K562 (cell line): ENCODE data around the gene PMPCA. TPM values are rescaled to one million over a fixed set of nuclear protein-coding genes. Genes with fewer than 3 reads are reported as not detected.

Experiments
- ATAC-seq: fragments of 200-7000 bp; cut with Tn5 transposase; 3 replicates; pipeline ENCODE4 v1.9.1; 2020; ENCODE audit warnings: moderate library complexity
- BruUV-seq: library from RNA; stranded (reverse); fragments of 400-500 nt; replicated peaks from 2 replicates; lab custom pipeline; 2021; lab: Mats Ljungman, UMichigan
- CTCF ChIA-PET: fragments of 300-600 bp; formaldehyde crosslinking; extraction: SDS; loops from one replicate; lab custom pipeline; 2021; ENCODE audit warnings: low intra/inter-chr PET ratio; lab: Yijun Ruan, JAX
- POLR2A ChIA-PET: fragments of 300-600, 350-650 bp; sonication (Branson Sonifier 250); formaldehyde crosslinking; extraction: SDS; loops from one replicate; lab custom pipeline; 2021; ENCODE audit warnings: antibody characterized with exemption, inconsistent platforms; lab: Yijun Ruan, JAX
- DNase-seq, 4 experiments: peaks; one replicate each; pipeline versions ENCODE4 v3.0.0 to v3.0.0-alpha.2; 2011 to 2018; ENCODE audit warnings: low spot score in 3 of 4, mixed read lengths in 3 of 4; ENCODE audit errors: extremely low read depth in 1 of 4
- FAIRE-seq: peaks from 2 replicates; lab custom pipeline; 2011; peaks lifted over from hg19 to GRCh38; lab: Jason Lieb, UNC
- H2AFZ ChIP-seq: 2 replicates; pipeline ENCODE4 v1.6.0; 2011; ENCODE audit warnings: low read depth, low read length, control low read depth, inconsistent platforms
- H3K27ac ChIP-seq: fragments of 200-600 bp; 3 replicates; pipeline ENCODE4 v1.8.0; 2011; ENCODE audit warnings: low read depth, mild to moderate bottlenecking, control low read depth, inconsistent platforms, low read length, moderate library complexity, mixed read lengths; ENCODE audit errors: extremely low read depth
- H3K27me3 ChIP-seq, 2 experiments: fragments of 300-600 bp in 1 of 2; 2 replicates in 1 of 2; 3 replicates in 1 of 2; pipeline versions ENCODE4 v1.6.0 to v1.8.0; 2011; ENCODE audit warnings: inconsistent platforms in 2 of 2, low read length in 2 of 2, mild to moderate bottlenecking in 1 of 2, mixed read lengths in 1 of 2, moderate library complexity in 1 of 2; ENCODE audit not compliant: control insufficient read depth in 2 of 2, insufficient read depth in 2 of 2
- H3K36me3 ChIP-seq: fragments of 300-600 bp; 3 replicates; pipeline ENCODE4 v1.8.0; 2011; ENCODE audit warnings: mild to moderate bottlenecking, low read length, inconsistent platforms; ENCODE audit not compliant: control insufficient read depth, insufficient read depth
- H3K4me1 ChIP-seq, 2 experiments: fragments of 200-600 bp in 1 of 2; replicated peaks in 1 of 2; 2 replicates in 1 of 2; 3 replicates in 1 of 2; pipeline versions ENCODE4 v1.5.1 to v1.8.0; 2011; ENCODE audit warnings: inconsistent platforms in 2 of 2, low read length in 2 of 2, mild to moderate bottlenecking in 1 of 2, mixed read lengths in 1 of 2, moderate library complexity in 1 of 2; ENCODE audit not compliant: control insufficient read depth in 2 of 2, insufficient read depth in 2 of 2
- H3K4me2 ChIP-seq: 2 replicates; pipeline ENCODE4 v1.6.1; 2011; ENCODE audit warnings: low read length, control low read depth, inconsistent platforms, mixed read lengths; ENCODE audit not compliant: insufficient read depth
- H3K4me3 ChIP-seq: fragments of 200-600 bp; sonication (generic), shearing (Covaris generic); 2 replicates; pipeline ENCODE4 v1.5.1; 2016; ENCODE audit warnings: control low read depth, inconsistent platforms
- H3K79me2 ChIP-seq: fragments of 200-600 bp; 3 replicates; pipeline ENCODE4 v1.8.0; 2011; ENCODE audit warnings: low read length, inconsistent platforms; ENCODE audit not compliant: control insufficient read depth, insufficient read depth
- H3K9ac ChIP-seq, 2 experiments: 2 replicates each; pipeline versions ENCODE4 v1.6.0 to v1.6.1; 2011; ENCODE audit warnings: low read depth in 2 of 2, low read length in 2 of 2, control low read depth in 1 of 2, inconsistent platforms in 1 of 2, mild to moderate bottlenecking in 1 of 2, mixed read lengths in 1 of 2; ENCODE audit not compliant: insufficient read depth in 1 of 2
- H3K9me1 ChIP-seq: one replicate; pipeline ENCODE4 v1.6.0; 2011; ENCODE audit warnings: inconsistent platforms, mild to moderate bottlenecking, low read length, moderate library complexity; ENCODE audit not compliant: control insufficient read depth, insufficient read depth
- H3K9me3 ChIP-seq: replicated peaks from 2 replicates; pipeline ENCODE4 v1.5.1; 2011; ENCODE audit warnings: low read depth, low read length, inconsistent platforms; ENCODE audit not compliant: control insufficient read depth, insufficient read depth
- H4K20me1 ChIP-seq: replicated peaks from 2 replicates; pipeline ENCODE4 v1.6.1; 2011; ENCODE audit warnings: low read length, inconsistent platforms, mixed read lengths; ENCODE audit not compliant: control insufficient read depth, insufficient read depth
- ADNP ChIP-seq: fragments of 200-800 bp; sonication (Bioruptor generic); IDR thresholded peaks from 2 replicates; pipeline ENCODE4 v1.6.1; 2016; ENCODE audit warnings: missing genetic modification characterization, missing compliant biosample characterization
- BCL6 ChIP-seq: fragments of 250-450 bp; sonication (Bioruptor Pico); IDR thresholded peaks from 2 replicates; pipeline ENCODE4 v1.4.0; 2020
- DIDO1 ChIP-seq: fragments of 450-650 bp; IDR thresholded peaks from 2 replicates; pipeline ENCODE4 v1.6.1; 2016; ENCODE audit warnings: low read depth, missing biosample characterization, missing genetic modification characterization
- EP300 ChIP-seq: IDR thresholded peaks from 2 replicates; pipeline ENCODE4 v1.6.1; 2012; ENCODE audit warnings: low read length, improper control_type of control experiment
- ETV1 ChIP-seq: fragments of 450-650 bp; conservative IDR thresholded peaks from 2 replicates; pipeline ENCODE4 v1.6.1; 2016; ENCODE audit warnings: missing genetic modification characterization, control low read depth, low read depth, missing compliant biosample characterization
- POLR2AphosphoS5 ChIP-seq: IDR thresholded peaks from 2 replicates; pipeline ENCODE4 v1.6.1; 2011; ENCODE audit warnings: mild to moderate bottlenecking, low read depth, low read length, moderate library complexity; ENCODE audit not compliant: control insufficient read depth, insufficient read depth
- POLR2G ChIP-seq: fragments of 200-400 bp; formaldehyde crosslinking; IDR thresholded peaks from 2 replicates; pipeline ENCODE4 v1.6.1; 2017; ENCODE audit warnings: low read depth, mild to moderate bottlenecking, antibody characterized with exemption, low read length, moderate library complexity
- RBFOX2 ChIP-seq: fragments of 200-400 bp; formaldehyde crosslinking; IDR thresholded peaks from 2 replicates; pipeline ENCODE4 v1.6.1; 2017; ENCODE audit warnings: low read depth, mild to moderate bottlenecking, low read length, moderate library complexity
- RBM17 ChIP-seq: fragments of 200-400 bp; formaldehyde crosslinking; IDR thresholded peaks from 2 replicates; pipeline ENCODE4 v1.6.1; 2017; ENCODE audit warnings: low read depth, mild to moderate bottlenecking, low read length, borderline replicate concordance
- SRSF7 ChIP-seq: fragments of 200-400 bp; formaldehyde crosslinking; optimal IDR thresholded peaks from 2 replicates; pipeline ENCODE3; 2017; ENCODE audit warnings: mild to moderate bottlenecking, low read depth, low read length
- whole genome bisulfite sequencing: fragments of 100-300 bp; shearing (Covaris generic); methylation state at CpG from one replicate; pipeline ENCODE4 v1.1.6; 2016; ENCODE audit warnings: low coverage, mixed read lengths; ENCODE audit not compliant: insufficient coverage; ENCODE audit errors: missing lambda C conversion rate; 5-methylcytosine and 5-hydroxymethylcytosine counted together
- in situ Hi-C: fragments of 300-500 bp; cut with MboI; formaldehyde crosslinking; loops from 4 replicates; pipeline ENCODE4 v1.15.0; 2018; ENCODE audit warnings: inconsistent platforms, mixed read lengths
- intact Hi-C: fragments of 100-400 bp; cut with micrococcal nuclease; formaldehyde crosslinking; loops from 2 replicates; pipeline ENCODE4 v1.14.2; 2022
- polyA plus RNA-seq, 8 experiments: library from polyadenylated mRNA; depleted of rRNA in 4 of 8; stranded (reverse) in 5 of 8; unstranded in 3 of 8; fragments of >200 nt; fragmentation: Nextera tagmentation in 2 of 8; fragmentation: Illumina TruSeq in 1 of 8; extraction: Ambion mirVana in 2 of 8; extraction: Trizol in 1 of 8; gene quantifications; 2 replicates each; pipeline versions ENCODE4 v1.2.1 to v1.2.3, GENCODE V29; 2011 to 2014; ENCODE audit warnings: inconsistent platforms in 1 of 8, missing spikeins in 1 of 8
- total RNA-seq, 7 experiments: library from RNA; depleted of rRNA in 6 of 7; stranded (reverse); fragments of >200 nt in 6 of 7; fragmentation: Illumina TruSeq in 2 of 7; extraction: Trizol in 2 of 7; gene quantifications; 2 replicates each; pipeline versions ENCODE4 v1.2.1 to v1.2.3, GENCODE V29; 2011 to 2021; ENCODE audit warnings: low replicate concordance in 1 of 7
- TF ChIP-seq, protein P1 (sequence below): IDR thresholded peaks from 3 replicates; pipeline ENCODE4 v1.6.1; 2011; ENCODE audit warnings: borderline replicate concordance, mild to moderate bottlenecking; ENCODE audit not compliant: insufficient read length, insufficient read depth

The PMPCA gene
- total and polyA plus RNA-seq, 9 of the 15 experiments (the other 6 are each of a cell fraction or from before 2014, with no cell fraction given), result 23.9 to 143 (median 86.6) TPM

- Histone ChIP-seq H2AFZ (no peak overlapping the region), H3K4me2 (no peak overlapping the region), H3K9me3 (no peaks in the 10 kb centered on the region), H3K36me3 (peaks cover 73% of the 10 kb centered on the region), H3K79me2 (peaks cover 23% of the 10 kb centered on the region), H3K27ac (no peak overlapping the region), H3K9ac (peak overlapping the region in 1 of 2 experiments; percentile 35; a peak in 1 of 4 replicates), H3K4me1 (peaks cover 15 to 37% of the 10 kb centered on the region in 2 experiments), H3K27me3 (no peaks in the 10 kb centered on the region), H3K4me3 (no peak overlapping the region), H4K20me1 (peaks cover 27% of the 10 kb centered on the region), H3K9me1 (peaks cover 14% of the 10 kb centered on the region)
- no peak for FAIRE-seq
- ChIA-PET POLR2A (interaction anchor here (0.5 to 1.9 kb wide), 6 partner anchors 9 to 33 kb away, joined by 3 to 8 read pairs (median 4); no protein-coding TSS in a partner anchor), CTCF (no interaction called here)
- intact Hi-C loops, result no loop called here
- in situ Hi-C loops, result no loop called here
- BruUV-seq, result no TSS peak
- no peak for DNase-seq
- no peak for ATAC-seq
- WGBS, result 94% methylated on average over 2 of the region's 5 CpGs
- TF ChIP-seq ADNP, result no peak
- peak; percentile 27; the same call in 1 of the 2 replicates for TF ChIP-seq POLR2G
- TF ChIP-seq SRSF7, result no peak
- TF ChIP-seq BCL6, result no peak
- no peak for TF ChIP-seq POLR2AphosphoS5
- TF ChIP-seq, all 486 proteins: peak for 1
These were observed 31.8 kb downstream of the PMPCA start for GRCh38 chr9:136442265-136442664.

DNA sequence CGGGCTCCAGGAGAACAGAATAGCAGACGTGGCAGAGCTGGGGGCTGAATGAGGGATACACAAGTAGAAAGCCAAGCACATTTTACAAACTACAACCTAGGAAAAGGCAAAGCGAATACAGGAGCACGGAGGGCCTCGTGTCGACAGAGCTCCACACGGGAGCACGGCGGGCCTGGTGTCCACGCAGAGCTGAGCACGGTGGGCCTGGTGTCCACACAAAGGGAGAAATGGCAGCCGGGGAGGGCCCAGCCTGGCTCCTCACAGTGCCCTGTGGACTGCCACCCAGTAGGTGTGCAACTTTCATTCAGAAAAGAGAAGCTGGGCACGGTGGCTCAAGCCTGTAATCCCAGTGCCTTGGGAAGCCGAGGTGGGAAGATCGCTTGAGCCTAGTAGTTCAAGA lies 32.6 kb downstream of the PMPCA start:
- BruUV-seq, result no TSS peak
- POLR2A ChIA-PET, result interaction anchor here (0.6 to 1.9 kb wide), 8 partner anchors 9 to 221 kb away, joined by 3 to 8 read pairs (median 4); no protein-coding TSS in a partner anchor
- no peak overlapping the region for H3K4me2 ChIP-seq
- H2AFZ ChIP-seq, result no peak overlapping the region
- H3K79me2 ChIP-seq, result peaks cover 15% of the 10 kb centered on the region
- peaks cover 19% of the 10 kb centered on the region for H4K20me1 ChIP-seq
- peaks cover 75% of the 10 kb centered on the region for H3K36me3 ChIP-seq
- no peak overlapping the region for H3K27ac ChIP-seq
- ATAC-seq (no peak), DNase-seq (no peak), FAIRE-seq (no peak)
- H3K9me3 ChIP-seq, result no peaks in the 10 kb centered on the region
- H3K9me1 ChIP-seq, result peaks cover 11% of the 10 kb centered on the region
- intact Hi-C loops, result no loop called here
- H3K9ac ChIP-seq, result no peak overlapping the region; a peak in 1 of 4 replicates
- H3K4me1 ChIP-seq, result peaks cover 6 to 29% of the 10 kb centered on the region in 2 experiments; a peak in 4 of 5 replicates
- no peaks in the 10 kb centered on the region for H3K27me3 ChIP-seq
- 98% methylated on average over 14 of the region's 15 CpGs for WGBS
- CTCF ChIA-PET, result no interaction called here
- no peak overlapping the region for H3K4me3 ChIP-seq
- in situ Hi-C loops, result no loop called here
- TF ChIP-seq RBFOX2, result no peak
- no peak for TF ChIP-seq EP300
- TF ChIP-seq ETV1 (tag), result no peak
- no peak for TF ChIP-seq RBM17
- no peak for TF ChIP-seq DIDO1 (tag)
- TF ChIP-seq, protein P1, sequence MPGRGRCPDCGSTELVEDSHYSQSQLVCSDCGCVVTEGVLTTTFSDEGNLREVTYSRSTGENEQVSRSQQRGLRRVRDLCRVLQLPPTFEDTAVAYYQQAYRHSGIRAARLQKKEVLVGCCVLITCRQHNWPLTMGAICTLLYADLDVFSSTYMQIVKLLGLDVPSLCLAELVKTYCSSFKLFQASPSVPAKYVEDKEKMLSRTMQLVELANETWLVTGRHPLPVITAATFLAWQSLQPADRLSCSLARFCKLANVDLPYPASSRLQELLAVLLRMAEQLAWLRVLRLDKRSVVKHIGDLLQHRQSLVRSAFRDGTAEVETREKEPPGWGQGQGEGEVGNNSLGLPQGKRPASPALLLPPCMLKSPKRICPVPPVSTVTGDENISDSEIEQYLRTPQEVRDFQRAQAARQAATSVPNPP, result no peak
